ENCODE results near the gene CKAP4.

The CKAP4 gene

GRCh38 chr12:106190581-106190980 is 57.2 kb downstream of the CKAP4 start:
- no peaks in the 10 kb centered on the region for H4K20me1 ChIP-seq (ENCODE audit: control insufficient read depth, insufficient read depth, low read depth, low read length)

GRCh38 chr12:106189341-106189740 is 58.5 kb downstream of the CKAP4 start:
- TF ChIP-seq EZH2phosphoT487 (IDR thresholded peaks at IDR 0.05; ENCODE audit: borderline replicate concordance, low read length) (no peak), CTCF (IDR thresholded peaks at IDR 0.05; ENCODE audit: low read depth, low read length, poor library complexity, severe bottlenecking) (no peak)

More at GRCh38 chr12:106190581-106190980, 57.2 kb downstream of the CKAP4 start:
- TF ChIP-seq CTCF (IDR thresholded peaks at IDR 0.05; ENCODE audit: low read depth, low read length, poor library complexity, severe bottlenecking) (no peak), EZH2phosphoT487 (IDR thresholded peaks at IDR 0.05; ENCODE audit: borderline replicate concordance, low read length) (no peak)
- H3F3A ChIP-seq (ENCODE audit: control insufficient read depth, insufficient read depth) = no peaks in the 10 kb centered on the region
- no peaks in the 10 kb centered on the region for H3K9me2 ChIP-seq (replicated peaks; ENCODE audit: control insufficient read depth, low read length)
- no peak overlapping the region for H3K4me2 ChIP-seq (ENCODE audit: low read length)
- no peaks in the 10 kb centered on the region for H3K79me2 ChIP-seq (ENCODE audit: control insufficient read depth, low read length)
- H3K36me3 ChIP-seq (ENCODE audit: control insufficient read depth, low read length) = no peaks in the 10 kb centered on the region
- H3K4me1 ChIP-seq (ENCODE audit: control insufficient read depth, low read length) = no peaks in the 10 kb centered on the region
- peaks cover 5% of the 10 kb centered on the region; the same call in 1 of the 2 replicates for H3K27me3 ChIP-seq (ENCODE audit: control insufficient read depth, low read length)
- H3K4me3 ChIP-seq (ENCODE audit: low read length) = no peak overlapping the region
- no peaks in the 10 kb centered on the region for H3K9me3 ChIP-seq (ENCODE audit: control insufficient read depth, insufficient read depth, low read length)
- no peak overlapping the region for H3K27ac ChIP-seq (ENCODE audit: low read depth, low read length)

GRCh38 chr12:106188256-106188655 is 59.6 kb downstream of the CKAP4 start:
- Histone ChIP-seq H3K4me1 (ENCODE audit: control insufficient read depth, low read length) (no peaks in the 10 kb centered on the region), H3K79me2 (ENCODE audit: control insufficient read depth, low read length) (no peaks in the 10 kb centered on the region), H3K9me2 (replicated peaks; ENCODE audit: control insufficient read depth, low read length) (no peaks in the 10 kb centered on the region), H3K36me3 (ENCODE audit: control insufficient read depth, low read length) (no peaks in the 10 kb centered on the region), H3F3A (ENCODE audit: control insufficient read depth, insufficient read depth) (no peaks in the 10 kb centered on the region), H3K4me3 (ENCODE audit: low read length) (no peak overlapping the region), H3K9me3 (ENCODE audit: control insufficient read depth, insufficient read depth, low read length) (no peaks in the 10 kb centered on the region), H3K4me2 (ENCODE audit: low read length) (no peak overlapping the region), H3K27ac (ENCODE audit: low read depth, low read length) (no peak overlapping the region), H3K27me3 (ENCODE audit: control insufficient read depth, low read length) (peaks cover 2% of the 10 kb centered on the region; the same call in 1 of the 2 replicates), H4K20me1 (ENCODE audit: control insufficient read depth, insufficient read depth, low read depth, low read length) (no peaks in the 10 kb centered on the region)
- TF ChIP-seq CTCF (IDR thresholded peaks at IDR 0.05; ENCODE audit: low read depth, low read length, poor library complexity, severe bottlenecking) (no peak), EZH2phosphoT487 (IDR thresholded peaks at IDR 0.05; ENCODE audit: borderline replicate concordance, low read length) (no peak)

More at GRCh38 chr12:106189341-106189740, 58.5 kb downstream of the CKAP4 start:
- no peak overlapping the region for H3K4me3 ChIP-seq (ENCODE audit: low read length)
- H3F3A ChIP-seq (ENCODE audit: control insufficient read depth, insufficient read depth) = no peaks in the 10 kb centered on the region
- H3K79me2 ChIP-seq (ENCODE audit: control insufficient read depth, low read length) = no peaks in the 10 kb centered on the region
- H3K4me2 ChIP-seq (ENCODE audit: low read length) = no peak overlapping the region
- H3K4me1 ChIP-seq (ENCODE audit: control insufficient read depth, low read length) = no peaks in the 10 kb centered on the region
- no peaks in the 10 kb centered on the region for H3K9me2 ChIP-seq (replicated peaks; ENCODE audit: control insufficient read depth, low read length)
- no peaks in the 10 kb centered on the region for H3K9me3 ChIP-seq (ENCODE audit: control insufficient read depth, insufficient read depth, low read length)
- H3K27me3 ChIP-seq (ENCODE audit: control insufficient read depth, low read length) = peaks cover 2% of the 10 kb centered on the region; the same call in 1 of the 2 replicates
- no peak overlapping the region for H3K27ac ChIP-seq (ENCODE audit: low read depth, low read length)
- no peaks in the 10 kb centered on the region for H4K20me1 ChIP-seq (ENCODE audit: control insufficient read depth, insufficient read depth, low read depth, low read length)
- no peaks in the 10 kb centered on the region for H3K36me3 ChIP-seq (ENCODE audit: control insufficient read depth, low read length)

All from DOHH2 (cell line).